HepG2 (cell line): ENCODE results near the gene IL12A. TPM values are rescaled to one million over a fixed set of nuclear protein-coding genes. Genes with fewer than 3 reads are reported as not detected.

ENCODE experiments used
- ATAC-seq: fragments of 200-7000 bp; cut with Tn5 transposase; 3 replicates; pipeline ENCODE4 v1.9.1; 2020; ENCODE audit warnings: mild to moderate bottlenecking, moderate library complexity
- BruUV-seq: library from RNA; stranded (reverse); fragments of 400-500 nt; replicated peaks from 2 replicates; lab custom pipeline; 2021; lab: Mats Ljungman, UMichigan
- CTCF ChIA-PET: fragments of 300-600 bp; formaldehyde crosslinking; extraction: SDS; loops from one replicate; lab custom pipeline; 2021; ENCODE audit warnings: low total read pairs, inconsistent platforms, low intra/inter-chr PET ratio; lab: Yijun Ruan, JAX
- POLR2A ChIA-PET: fragments of 350-600 bp; sonication (Branson Sonifier 250); formaldehyde crosslinking; loops from one replicate; lab custom pipeline; 2020; ENCODE audit warnings: antibody characterized with exemption, inconsistent platforms; lab: Yijun Ruan, JAX
- DNase-seq: peaks from one replicate; pipeline ENCODE4 v3.0.0-alpha.2; 2015; ENCODE audit warnings: low spot score
- FAIRE-seq: peaks from 3 replicates; lab custom pipeline; 2011; peaks lifted over from hg19 to GRCh38; lab: Jason Lieb, UNC
- H2AFZ ChIP-seq: one replicate; pipeline ENCODE4 v1.6.1; 2011; ENCODE audit warnings: low read length, inconsistent platforms
- H3K27ac ChIP-seq: fragments of 300-600 bp; 3 replicates; pipeline ENCODE4 v1.8.0; 2011; ENCODE audit warnings: mixed run types, mild to moderate bottlenecking, mixed read lengths, low read length, inconsistent platforms; ENCODE audit not compliant: insufficient read depth; ENCODE audit errors: extremely low read length
- H3K27me3 ChIP-seq, 2 experiments: fragments of 200-600 bp in 1 of 2; 2 replicates in 1 of 2; 3 replicates in 1 of 2; pipeline versions ENCODE4 v1.6.0 to v1.8.0; 2011; ENCODE audit warnings: low read length in 2 of 2, mild to moderate bottlenecking in 2 of 2, moderate library complexity in 2 of 2, inconsistent platforms in 1 of 2; ENCODE audit not compliant: insufficient read depth in 2 of 2, control insufficient read depth in 1 of 2
- H3K36me3 ChIP-seq, 2 experiments: fragments of 200-600 bp in 1 of 2; replicated peaks in 1 of 2; 2 replicates in 1 of 2; 3 replicates in 1 of 2; pipeline versions ENCODE4 v1.5.1 to v1.8.0; 2011; ENCODE audit warnings: low read length in 2 of 2, inconsistent platforms in 1 of 2; ENCODE audit not compliant: insufficient read depth in 2 of 2, control insufficient read depth in 1 of 2
- H3K4me1 ChIP-seq: 2 replicates; pipeline ENCODE4 v1.5.1; 2012; ENCODE audit warnings: low read length, inconsistent platforms; ENCODE audit not compliant: insufficient read depth
- H3K4me2 ChIP-seq: 2 replicates; pipeline ENCODE4 v1.6.0; 2011; ENCODE audit warnings: low read depth, low read length, inconsistent platforms
- H3K4me3 ChIP-seq, 3 experiments: fragments of 200-600 bp in 1 of 3; sonication (generic), shearing (Covaris generic) in 1 of 3; replicated peaks in 1 of 3; 2 replicates each; pipeline ENCODE4 v1.5.1; 2011 to 2016; ENCODE audit warnings: low read length in 3 of 3, inconsistent platforms in 2 of 3, low read depth in 2 of 3, mild to moderate bottlenecking in 2 of 3, control low read depth in 1 of 3, mixed read lengths in 1 of 3; ENCODE audit not compliant: insufficient read depth in 1 of 3
- H3K79me2 ChIP-seq: one replicate; pipeline ENCODE4 v1.6.1; 2011; ENCODE audit warnings: low read length, inconsistent platforms; ENCODE audit not compliant: insufficient read depth
- H3K9ac ChIP-seq: 2 replicates; pipeline ENCODE4 v1.6.0; 2011; ENCODE audit warnings: mild to moderate bottlenecking, low read depth, low read length, inconsistent platforms; ENCODE audit not compliant: insufficient read depth
- H3K9me3 ChIP-seq: 2 replicates; pipeline ENCODE4 v1.5.1; 2012; ENCODE audit warnings: mild to moderate bottlenecking, low read length
- H4K20me1 ChIP-seq: 2 replicates; pipeline ENCODE4 v1.6.0; 2011; ENCODE audit warnings: inconsistent platforms, mild to moderate bottlenecking, low read length, moderate library complexity; ENCODE audit not compliant: insufficient read depth
- MXD4 ChIP-seq: IDR thresholded peaks from 2 replicates; pipeline ENCODE4 v1.6.1; 2016; ENCODE audit warnings: mild to moderate bottlenecking, missing biosample characterization, missing genetic modification reagents
- PRMT3 ChIP-seq: sonication (generic); formaldehyde crosslinking; IDR thresholded peaks from 2 replicates; pipeline ENCODE4 v1.8.1; 2022; ENCODE audit warnings: low read depth, mild to moderate bottlenecking, moderate library complexity, missing genetic modification reagents, borderline replicate concordance
- RARA ChIP-seq: IDR thresholded peaks from 2 replicates; pipeline ENCODE4 v1.6.1; 2016; ENCODE audit warnings: missing genetic modification reagents, missing compliant biosample characterization
- SATB2 ChIP-seq: sonication (generic); formaldehyde crosslinking; IDR thresholded peaks from 2 replicates; pipeline ENCODE4 v1.5.0; 2020; ENCODE audit warnings: missing genetic modification reagents
- ZBTB4 ChIP-seq: sonication (generic); formaldehyde crosslinking; IDR thresholded peaks from 2 replicates; pipeline ENCODE4 v1.4.0; 2020; ENCODE audit warnings: missing genetic modification reagents, mild to moderate bottlenecking, borderline replicate concordance
- ZMAT5 ChIP-seq: sonication (generic); formaldehyde crosslinking; IDR thresholded peaks from 2 replicates; pipeline ENCODE4 v1.5.0; 2020; ENCODE audit warnings: mild to moderate bottlenecking, low read depth, missing genetic modification reagents, borderline replicate concordance
- ZNF160 ChIP-seq: sonication (generic); formaldehyde crosslinking; IDR thresholded peaks from 2 replicates; pipeline ENCODE4 v1.8.0; 2022; ENCODE audit warnings: mild to moderate bottlenecking, inconsistent platforms, missing genetic modification reagents
- ZNF816 ChIP-seq: sonication (generic); formaldehyde crosslinking; IDR thresholded peaks from 2 replicates; pipeline ENCODE4 v1.8.0; 2022; ENCODE audit warnings: missing genetic modification reagents, mild to moderate bottlenecking, borderline replicate concordance
- WGBS: methylation state at CpG from one replicate; pipeline ENCODE4 v1.1.6; 2017; ENCODE audit warnings: low lambda C conversion rate; 5-methylcytosine and 5-hydroxymethylcytosine counted together
- in situ Hi-C: cut with HindIII; loops from 2 replicates; pipeline ENCODE4 v1.10.0; 2017; ENCODE audit warnings: low pct_unique_long_range_greater_than_20kb; ENCODE audit not compliant: extremely low pct_ligation_motif_present
- intact Hi-C: fragments of 100-400 bp; cut with micrococcal nuclease; formaldehyde crosslinking; loops from one replicate; pipeline ENCODE4 v1.10.0; 2022; ENCODE audit not compliant: unreplicated experiment
- polyA plus RNA-seq, 8 experiments: library from polyadenylated mRNA; depleted of rRNA in 3 of 8; stranded (reverse) in 7 of 8; unstranded in 1 of 8; fragments of >200 nt; fragmentation: Illumina TruSeq in 4 of 8; extraction: Trizol in 4 of 8; gene quantifications; 2 replicates each; pipeline versions ENCODE4 v1.2.1 to v1.2.3, GENCODE V29; 2011 to 2016; ENCODE audit warnings: low read depth in 4 of 8, missing spikeins in 1 of 8, mixed read lengths in 1 of 8; ENCODE audit not compliant: insufficient read depth in 1 of 8
- total RNA-seq, 5 experiments: library from RNA; depleted of rRNA; stranded (reverse); fragments of >200 nt; fragmentation: Illumina TruSeq; extraction: Trizol; gene quantifications; 2 replicates each; pipeline ENCODE4 v1.2.3, GENCODE V29; 2016; ENCODE audit warnings: low read depth in 1 of 5

Gene IL12A
- total and polyA plus RNA-seq, 2 of the 13 experiments (the other 11 are each of a cell fraction or from before 2014, with no cell fraction given): 0.36 to 1.1 TPM

- CTCF ChIA-PET: no interaction called here
- POLR2A ChIA-PET: no interaction called here
- DNase-seq (no peak), FAIRE-seq (no peak), ATAC-seq (no peak)
- Histone ChIP-seq H4K20me1 (no peaks in the 10 kb centered on the region), H3K79me2 (no peaks in the 10 kb centered on the region), H3K4me2 (no peak overlapping the region), H2AFZ (no peak overlapping the region), H3K27me3 (peaks cover 0 to 2% of the 10 kb centered on the region in 2 experiments; a peak in 1 of 5 replicates), H3K9ac (no peak overlapping the region), H3K4me3 (no peak overlapping the region), H3K4me1 (no peaks in the 10 kb centered on the region), H3K9me3 (no peaks in the 10 kb centered on the region), H3K27ac (no peak overlapping the region), H3K36me3 (no peaks in the 10 kb centered on the region)
- in situ Hi-C loops: no loop called here
- TF ChIP-seq ZNF816 (CRISPR knock-in tag) (no peak), RARA (CRISPR knock-in tag) (no peak), ZNF160 (CRISPR knock-in tag) (no peak), ZBTB4 (CRISPR knock-in tag) (no peak), PRMT3 (no peak), MXD4 (CRISPR knock-in tag) (no peak), SATB2 (CRISPR knock-in tag) (no peak), ZMAT5 (CRISPR knock-in tag) (no peak)
- 19% methylated on average over 4 of the region's 4 CpGs for WGBS
- intact Hi-C loops: no loop called here
- BruUV-seq: no TSS peak
These were observed 21.9 kb downstream of the IL12A start for GRCh38 chr3:160010578-160010977.
